M059J (cell line): Measurements from ENCODE around the gene HMGCS2. TPM values are rescaled to one million over a fixed set of nuclear protein-coding genes. Genes with fewer than 3 reads are reported as not detected.

Source experiments
- DNase-seq: peaks from one replicate; pipeline ENCODE4 v3.0.0-alpha.2; 2012; ENCODE audit warnings: low read depth
- total RNA-seq: library from RNA; depleted of rRNA; stranded (reverse); fragments of >200 nt; shearing (Covaris generic); gene quantifications from 2 replicates; pipeline ENCODE4 v1.2.3, GENCODE V29; 2014; rRNA removed

Gene HMGCS2
- total RNA-seq, 1 experiment from 2014 or later = not detected

GRCh38 chr1:119701659-119702058 lies 67.0 kb downstream of the HMGCS2 start:
- DNase-seq = no peak

- DNase-seq = no peak
Observed at GRCh38 chr1:119700326-119700725, 68.4 kb downstream of the HMGCS2 start.

Other genes starting within 250 kb of the HMGCS2 start
- 2.2 and 5.2 TPM in 2 replicates for gene ZNF697, start 120.6 kb downstream of the HMGCS2 start, total RNA-seq
- 35.5 and 52.1 TPM in 2 replicates for gene PHGDH, start 57.0 kb downstream of the HMGCS2 start, total RNA-seq
- gene REG4, start 42.6 kb upstream of the HMGCS2 start, total RNA-seq = 0.17 TPM in 1 of 2 replicates, not detected in the other
- gene ADAM30, start 127.6 kb upstream of the HMGCS2 start, total RNA-seq = not detected in 2 replicates